ENCODE data around the gene PTCH1.

Gene PTCH1

GRCh38 chr9:95447660-95448420 is 68.9 kb downstream of the PTCH1 start:
- Histone ChIP-seq H2AK5ac (ENCODE audit: low read length) (no peak overlapping the region), H3K4me2 (ENCODE audit: low read length) (peak overlapping the region; percentile 6), H3K14ac (ENCODE audit: low read length) (peak overlapping the region; percentile 74), H2BK120ac (ENCODE audit: insufficient read depth, low read length, poor library complexity) (peak overlapping the region; percentile 64), H2BK5ac (ENCODE audit: low read depth, low read length, poor library complexity) (peak overlapping the region; percentile 36), H3K27me3 (ENCODE audit: insufficient read depth, low read length) (no peaks in the 10 kb centered on the region), H3K79me2 (ENCODE audit: control insufficient read depth, insufficient read depth, low read length, poor library complexity) (peaks cover 6% of the 10 kb centered on the region), H3K4me3 (ENCODE audit: low read depth, low read length) (no peak overlapping the region), H3K9ac (ENCODE audit: low read length) (no peak overlapping the region), H3K27ac (ENCODE audit: low read depth, low read length) (peak overlapping the region; percentile 4), H3K36me3 (ENCODE audit: control insufficient read depth in 1 of 2, insufficient read depth in 2 of 2, low read length in 2 of 2) (peaks cover 47 to 50% of the 10 kb centered on the region in 2 experiments), H2BK12ac (ENCODE audit: low read length) (peak overlapping the region; percentile 26), H3K79me1 (ENCODE audit: low read length) (peaks cover 29% of the 10 kb centered on the region), H3K18ac (ENCODE audit: low read length) (peak overlapping the region; percentile 37), H3K9me3 (ENCODE audit: insufficient read depth, low read depth, low read length) (peaks cover 4% of the 10 kb centered on the region), H4K91ac (ENCODE audit: low read depth, low read length) (peak overlapping the region; percentile 75), H4K8ac (ENCODE audit: low read depth, low read length) (peak overlapping the region; percentile 22), H3K4ac (ENCODE audit: low read depth, low read length) (no peak overlapping the region), H3K23ac (ENCODE audit: low read length) (no peak overlapping the region), H4K12ac (ENCODE audit: low read depth, low read length) (no peak overlapping the region), H2AFZ (ENCODE audit: insufficient read depth, low read length, poor library complexity) (no peak overlapping the region), H3K4me1 (ENCODE audit: control insufficient read depth in 1 of 2, insufficient read depth in 2 of 2, low read length in 2 of 2) (peaks cover 31 to 34% of the 10 kb centered on the region in 2 experiments)
- DNase-seq = no peak
- no CpG with 5 or more reads among the region's 23 CpGs for WGBS (ENCODE audit: extremely low coverage, insufficient coverage, insufficient read length)

- H3K36me3 ChIP-seq (ENCODE audit: control insufficient read depth in 1 of 2, insufficient read depth in 2 of 2, low read length in 2 of 2) = peaks cover 51 to 52% of the 10 kb centered on the region in 2 experiments
- H3K79me2 ChIP-seq (ENCODE audit: control insufficient read depth, insufficient read depth, low read length, poor library complexity) = peaks cover 6% of the 10 kb centered on the region
- no peak overlapping the region for H2BK120ac ChIP-seq (ENCODE audit: insufficient read depth, low read length, poor library complexity)
- no peaks in the 10 kb centered on the region for H3K27me3 ChIP-seq (ENCODE audit: insufficient read depth, low read length)
- no peak overlapping the region for H3K27ac ChIP-seq (ENCODE audit: low read depth, low read length)
- peak overlapping the region; percentile 37 for H3K18ac ChIP-seq (ENCODE audit: low read length)
- H4K91ac ChIP-seq (ENCODE audit: low read depth, low read length) = no peak overlapping the region
- no peak for DNase-seq
- H2BK12ac ChIP-seq (ENCODE audit: low read length) = no peak overlapping the region
- no peak overlapping the region for H3K14ac ChIP-seq (ENCODE audit: low read length)
- H3K9ac ChIP-seq (ENCODE audit: low read length) = no peak overlapping the region
- H2AFZ ChIP-seq (ENCODE audit: insufficient read depth, low read length, poor library complexity) = no peak overlapping the region
- no peak overlapping the region for H4K12ac ChIP-seq (ENCODE audit: low read depth, low read length)
- peaks cover 6% of the 10 kb centered on the region for H3K9me3 ChIP-seq (ENCODE audit: insufficient read depth, low read depth, low read length)
- H2BK5ac ChIP-seq (ENCODE audit: low read depth, low read length, poor library complexity) = no peak overlapping the region
- H3K23ac ChIP-seq (ENCODE audit: low read length) = no peak overlapping the region
- H3K4ac ChIP-seq (ENCODE audit: low read depth, low read length) = no peak overlapping the region
- peaks cover 29% of the 10 kb centered on the region for H3K79me1 ChIP-seq (ENCODE audit: low read length)
- H3K4me1 ChIP-seq (ENCODE audit: control insufficient read depth in 1 of 2, insufficient read depth in 2 of 2, low read length in 2 of 2) = peaks cover 30 to 34% of the 10 kb centered on the region in 2 experiments
- H4K8ac ChIP-seq (ENCODE audit: low read depth, low read length) = no peak overlapping the region
- WGBS (ENCODE audit: extremely low coverage, insufficient coverage, insufficient read length) = no CpG with 5 or more reads among the region's 26 CpGs
- H3K4me3 ChIP-seq (ENCODE audit: low read depth, low read length) = no peak overlapping the region
- H3K4me2 ChIP-seq (ENCODE audit: low read length) = no peak overlapping the region
- H2AK5ac ChIP-seq (ENCODE audit: low read length) = no peak overlapping the region
Measured at GRCh38 chr9:95446984-95447383, 69.8 kb downstream of the PTCH1 start.

- Histone ChIP-seq H3K27ac (ENCODE audit: low read depth, low read length) (no peak overlapping the region), H2BK12ac (ENCODE audit: low read length) (no peak overlapping the region), H3K79me2 (ENCODE audit: control insufficient read depth, insufficient read depth, low read length, poor library complexity) (peaks cover 6% of the 10 kb centered on the region), H3K79me1 (ENCODE audit: low read length) (peaks cover 25% of the 10 kb centered on the region), H4K12ac (ENCODE audit: low read depth, low read length) (no peak overlapping the region), H2BK120ac (ENCODE audit: insufficient read depth, low read length, poor library complexity) (no peak overlapping the region), H3K36me3 (ENCODE audit: control insufficient read depth in 1 of 2, insufficient read depth in 2 of 2, low read length in 2 of 2) (peaks cover 49 to 51% of the 10 kb centered on the region in 2 experiments), H4K91ac (ENCODE audit: low read depth, low read length) (no peak overlapping the region), H3K9me3 (ENCODE audit: insufficient read depth, low read depth, low read length) (peaks cover 6% of the 10 kb centered on the region), H3K18ac (ENCODE audit: low read length) (no peak overlapping the region), H3K9ac (ENCODE audit: low read length) (no peak overlapping the region), H3K4me3 (ENCODE audit: low read depth, low read length) (no peak overlapping the region), H3K4me2 (ENCODE audit: low read length) (no peak overlapping the region), H3K4ac (ENCODE audit: low read depth, low read length) (no peak overlapping the region), H3K23ac (ENCODE audit: low read length) (no peak overlapping the region), H3K27me3 (ENCODE audit: insufficient read depth, low read length) (no peaks in the 10 kb centered on the region), H2BK5ac (ENCODE audit: low read depth, low read length, poor library complexity) (no peak overlapping the region), H3K4me1 (ENCODE audit: control insufficient read depth in 1 of 2, insufficient read depth in 2 of 2, low read length in 2 of 2) (peaks cover 27 to 32% of the 10 kb centered on the region in 2 experiments), H2AFZ (ENCODE audit: insufficient read depth, low read length, poor library complexity) (no peak overlapping the region), H2AK5ac (ENCODE audit: low read length) (no peak overlapping the region), H3K14ac (ENCODE audit: low read length) (no peak overlapping the region), H4K8ac (ENCODE audit: low read depth, low read length) (no peak overlapping the region)
- no CpG with 5 or more reads among the region's 5 CpGs for WGBS (ENCODE audit: extremely low coverage, insufficient coverage, insufficient read length)
- no peak for DNase-seq
Measured at GRCh38 chr9:95446259-95446658, 70.5 kb downstream of the PTCH1 start.

- no peak overlapping the region for H3K4me3 ChIP-seq (ENCODE audit: low read depth, low read length)
- H2AK5ac ChIP-seq (ENCODE audit: low read length) = no peak overlapping the region
- no peak overlapping the region for H3K18ac ChIP-seq (ENCODE audit: low read length)
- peaks cover 42 to 45% of the 10 kb centered on the region in 2 experiments for H3K36me3 ChIP-seq (ENCODE audit: control insufficient read depth in 1 of 2, insufficient read depth in 2 of 2, low read length in 2 of 2)
- peaks cover 14 to 16% of the 10 kb centered on the region in 2 experiments for H3K4me1 ChIP-seq (ENCODE audit: control insufficient read depth in 1 of 2, insufficient read depth in 2 of 2, low read length in 2 of 2)
- H3K27me3 ChIP-seq (ENCODE audit: insufficient read depth, low read length) = no peaks in the 10 kb centered on the region
- H2BK12ac ChIP-seq (ENCODE audit: low read length) = no peak overlapping the region
- H3K4me2 ChIP-seq (ENCODE audit: low read length) = no peak overlapping the region
- peaks cover 3% of the 10 kb centered on the region for H3K79me2 ChIP-seq (ENCODE audit: control insufficient read depth, insufficient read depth, low read length, poor library complexity)
- no peak overlapping the region for H3K4ac ChIP-seq (ENCODE audit: low read depth, low read length)
- H3K79me1 ChIP-seq (ENCODE audit: low read length) = peaks cover 12% of the 10 kb centered on the region
- no CpG with 5 or more reads among the region's 15 CpGs for WGBS (ENCODE audit: extremely low coverage, insufficient coverage, insufficient read length)
- no peak for DNase-seq
- peaks cover 6% of the 10 kb centered on the region for H3K9me3 ChIP-seq (ENCODE audit: insufficient read depth, low read depth, low read length)
- no peak overlapping the region for H4K8ac ChIP-seq (ENCODE audit: low read depth, low read length)
- no peak overlapping the region for H3K9ac ChIP-seq (ENCODE audit: low read length)
- H3K14ac ChIP-seq (ENCODE audit: low read length) = no peak overlapping the region
- no peak overlapping the region for H2AFZ ChIP-seq (ENCODE audit: insufficient read depth, low read length, poor library complexity)
- H4K12ac ChIP-seq (ENCODE audit: low read depth, low read length) = no peak overlapping the region
- no peak overlapping the region for H2BK120ac ChIP-seq (ENCODE audit: insufficient read depth, low read length, poor library complexity)
- H3K23ac ChIP-seq (ENCODE audit: low read length) = no peak overlapping the region
- no peak overlapping the region for H4K91ac ChIP-seq (ENCODE audit: low read depth, low read length)
- H2BK5ac ChIP-seq (ENCODE audit: low read depth, low read length, poor library complexity) = no peak overlapping the region
- H3K27ac ChIP-seq (ENCODE audit: low read depth, low read length) = no peak overlapping the region
Measured at GRCh38 chr9:95444160-95444559, 72.6 kb downstream of the PTCH1 start.

All from trophoblast cell (in vitro differentiated cells and primary cell).